ENCODE measurements around the gene SLCO4C1.

GRCh38 chr5:102313912-102314311 is 17.8 kb upstream of the SLCO4C1 start:
- TF ChIP-seq, protein P1, sequence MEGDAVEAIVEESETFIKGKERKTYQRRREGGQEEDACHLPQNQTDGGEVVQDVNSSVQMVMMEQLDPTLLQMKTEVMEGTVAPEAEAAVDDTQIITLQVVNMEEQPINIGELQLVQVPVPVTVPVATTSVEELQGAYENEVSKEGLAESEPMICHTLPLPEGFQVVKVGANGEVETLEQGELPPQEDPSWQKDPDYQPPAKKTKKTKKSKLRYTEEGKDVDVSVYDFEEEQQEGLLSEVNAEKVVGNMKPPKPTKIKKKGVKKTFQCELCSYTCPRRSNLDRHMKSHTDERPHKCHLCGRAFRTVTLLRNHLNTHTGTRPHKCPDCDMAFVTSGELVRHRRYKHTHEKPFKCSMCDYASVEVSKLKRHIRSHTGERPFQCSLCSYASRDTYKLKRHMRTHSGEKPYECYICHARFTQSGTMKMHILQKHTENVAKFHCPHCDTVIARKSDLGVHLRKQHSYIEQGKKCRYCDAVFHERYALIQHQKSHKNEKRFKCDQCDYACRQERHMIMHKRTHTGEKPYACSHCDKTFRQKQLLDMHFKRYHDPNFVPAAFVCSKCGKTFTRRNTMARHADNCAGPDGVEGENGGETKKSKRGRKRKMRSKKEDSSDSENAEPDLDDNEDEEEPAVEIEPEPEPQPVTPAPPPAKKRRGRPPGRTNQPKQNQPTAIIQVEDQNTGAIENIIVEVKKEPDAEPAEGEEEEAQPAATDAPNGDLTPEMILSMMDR (IDR thresholded peaks at IDR 0.05; ENCODE audit: poor library complexity), result no peak
- TF ChIP-seq EZH2 (IDR thresholded peaks at IDR 0.05; ENCODE audit: borderline replicate concordance), result no peak
- TF ChIP-seq EZH2phosphoT487 (IDR thresholded peaks at IDR 0.05; ENCODE audit: low read depth, severe bottlenecking, unreplicated experiment), result no peak
